Activated CD4-positive, CD25-positive, alpha-beta regulatory T cell treated with anti-CD3 and anti-CD28 coated beads, Interleukin-2, amount 50 U/mL, for 72 hours (primary cell): ENCODE measurements around the gene SETD3.

Experiments used
- DNase-seq: peaks from one replicate; pipeline ENCODE4 v3.0.0; 2021

SETD3 gene

DNA sequence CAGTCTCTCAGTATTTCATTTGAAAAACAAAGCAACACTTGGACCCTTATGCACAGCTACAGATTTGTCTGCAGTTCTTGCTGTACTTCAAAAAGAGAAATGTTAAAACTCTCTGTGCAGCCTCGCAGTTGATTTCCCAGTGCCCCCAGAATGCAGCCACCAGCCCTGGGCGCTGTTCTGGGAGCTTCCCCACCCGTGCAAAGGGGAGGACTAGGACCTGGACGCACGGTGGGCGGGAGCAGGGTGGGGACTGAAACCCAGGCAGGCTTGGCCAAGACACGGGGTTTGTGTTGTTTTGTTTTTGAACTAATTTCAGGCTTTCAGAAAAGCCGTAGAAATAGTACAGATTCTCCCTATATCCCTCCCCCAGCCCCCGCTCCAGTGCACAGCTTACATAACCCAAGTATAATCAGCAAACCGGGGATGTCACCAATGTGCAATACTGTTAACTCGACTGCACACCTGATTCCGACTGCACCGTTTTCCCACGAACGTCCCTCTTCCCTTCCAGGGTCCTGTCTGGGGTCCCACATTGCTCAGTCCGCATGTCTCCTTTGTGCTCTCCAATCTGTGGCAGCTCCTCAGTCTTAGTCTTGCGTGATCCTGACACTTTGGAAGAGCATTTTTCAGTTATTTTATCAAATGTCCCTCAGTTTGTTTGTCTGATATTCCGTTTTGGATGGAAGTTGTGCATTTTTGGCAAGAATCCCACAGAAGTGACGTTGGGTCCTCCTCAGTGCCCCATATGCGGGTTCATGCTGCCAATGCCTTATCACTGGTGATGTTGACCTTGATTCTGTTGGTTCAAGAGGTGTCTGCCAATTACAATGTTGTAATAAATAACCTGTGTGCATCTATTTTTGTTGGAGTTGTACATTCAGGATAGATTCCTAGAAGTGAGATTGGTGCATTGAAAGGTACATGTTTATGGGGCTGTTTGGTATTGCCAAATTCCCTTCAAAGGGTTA is 95.9 kb downstream of the SETD3 start:
- DNase-seq = no peak

DNA sequence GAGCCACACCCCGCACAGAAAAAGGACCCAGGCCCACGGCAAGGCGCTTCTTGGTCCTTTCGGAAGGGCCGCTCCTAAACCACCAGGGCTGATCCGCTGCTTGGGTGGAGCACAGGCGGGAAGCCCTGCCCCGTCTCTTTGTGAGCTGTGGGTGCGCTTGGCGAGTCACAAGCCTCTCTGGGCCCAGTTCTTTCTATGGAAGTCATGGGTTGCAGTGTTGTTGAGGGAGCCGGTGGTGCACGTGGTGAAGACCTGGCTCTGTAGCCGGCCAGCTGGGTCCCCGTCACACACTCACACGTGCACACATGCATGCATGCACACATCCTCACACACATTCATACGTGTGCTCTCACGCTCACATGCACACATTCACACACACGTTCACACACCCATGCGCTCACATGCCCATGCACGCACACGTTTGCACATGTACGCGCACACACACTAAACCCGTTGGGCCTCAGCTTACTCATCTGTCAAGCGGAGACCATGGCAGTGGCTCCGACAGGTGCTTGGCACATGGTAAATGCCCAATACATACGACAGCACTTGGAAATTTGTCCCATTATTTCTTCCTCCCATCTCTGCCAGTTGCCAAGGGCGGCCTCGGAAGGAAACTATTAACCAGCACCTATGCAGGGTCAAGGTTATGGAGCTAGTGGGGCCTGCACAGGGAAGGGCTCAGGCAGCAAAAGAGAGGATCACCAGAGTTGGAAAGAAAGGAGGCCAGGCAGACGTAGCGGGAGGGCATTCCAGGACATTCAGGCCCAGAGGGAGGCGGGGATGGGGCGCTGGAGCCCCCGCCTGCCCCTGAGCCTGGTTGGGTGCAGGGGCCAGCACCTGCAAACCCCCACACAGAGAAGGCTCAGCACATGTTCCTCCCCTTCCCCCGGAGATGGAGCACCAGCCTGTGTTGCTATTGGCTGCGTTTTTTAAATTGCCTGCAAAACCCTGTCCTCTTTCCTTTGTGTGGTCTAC is 96.9 kb downstream of the SETD3 start:
- DNase-seq = no peak

DNA sequence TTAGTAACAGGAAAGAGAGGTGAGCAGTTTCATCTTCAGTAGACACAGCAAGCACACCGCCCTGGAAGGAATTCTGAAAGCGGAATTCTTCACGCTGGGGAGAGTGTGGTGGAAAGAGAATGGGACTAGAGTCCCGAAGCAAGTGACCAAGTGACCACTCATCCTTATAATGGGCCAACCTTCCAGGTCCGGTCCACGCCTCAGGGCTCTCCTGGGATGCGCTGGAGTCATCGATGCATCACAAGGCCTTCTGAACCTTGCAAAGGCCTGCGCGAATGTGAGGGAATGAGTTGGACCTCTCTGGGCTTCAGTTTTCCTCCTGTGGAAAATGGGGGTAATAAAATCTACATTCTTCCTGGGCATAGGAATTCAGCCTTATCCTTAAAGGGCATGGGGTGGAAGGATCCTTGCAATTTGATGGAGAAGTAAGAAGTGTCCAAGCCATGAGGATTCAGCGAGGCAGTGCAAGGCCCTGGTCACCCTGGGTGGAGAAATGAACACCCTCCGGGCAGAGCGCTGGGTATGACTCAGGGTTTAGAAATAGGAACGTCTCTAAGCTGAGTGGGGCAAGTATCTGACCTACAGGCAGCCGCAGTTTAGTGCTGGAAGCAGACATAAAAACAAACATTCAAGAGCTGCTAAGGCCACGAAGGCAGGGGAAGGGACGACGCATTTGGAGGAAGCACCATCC is 97.7 kb downstream of the SETD3 start:
- no peak for DNase-seq

DNA sequence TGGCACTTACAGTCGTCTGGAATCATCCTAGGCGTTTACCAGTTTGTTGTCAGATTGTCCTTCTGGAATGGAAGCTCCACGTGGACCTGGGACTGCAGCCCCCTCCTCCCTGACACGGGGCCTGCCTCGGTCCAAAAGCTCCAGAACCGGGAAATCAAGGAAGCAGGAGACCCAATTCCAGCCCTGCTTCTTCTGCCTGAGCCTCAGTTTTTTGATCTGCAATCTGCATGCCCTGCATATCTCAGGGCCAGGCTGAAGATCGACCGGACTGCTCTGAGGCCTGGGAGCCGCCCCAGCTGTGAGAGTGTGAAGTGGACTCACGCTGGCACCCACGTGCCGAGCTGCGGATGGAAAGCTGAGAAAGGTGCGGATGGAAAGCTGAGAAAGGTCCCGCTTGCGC is 98.6 kb downstream of the SETD3 start:
- no peak for DNase-seq

DNA sequence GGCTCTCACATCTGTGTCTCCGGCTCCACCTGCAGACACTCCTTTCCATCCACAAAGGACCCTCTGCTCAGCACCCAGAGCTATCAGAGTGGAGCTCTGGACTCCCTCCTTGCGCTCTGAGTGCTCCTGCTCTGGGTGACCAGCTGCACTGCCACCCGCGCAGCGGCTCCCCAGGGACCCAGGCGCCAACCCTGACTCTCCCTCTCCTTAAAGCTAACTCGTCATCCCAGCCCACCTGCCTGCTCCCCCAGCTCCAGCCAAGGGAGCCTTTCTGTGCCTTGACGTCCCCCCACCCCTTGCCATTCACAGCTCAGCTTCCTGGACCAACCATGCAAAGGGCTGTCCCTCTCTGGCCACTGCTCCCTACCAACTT is 99.0 kb downstream of the SETD3 start:
- DNase-seq = no peak

DNA sequence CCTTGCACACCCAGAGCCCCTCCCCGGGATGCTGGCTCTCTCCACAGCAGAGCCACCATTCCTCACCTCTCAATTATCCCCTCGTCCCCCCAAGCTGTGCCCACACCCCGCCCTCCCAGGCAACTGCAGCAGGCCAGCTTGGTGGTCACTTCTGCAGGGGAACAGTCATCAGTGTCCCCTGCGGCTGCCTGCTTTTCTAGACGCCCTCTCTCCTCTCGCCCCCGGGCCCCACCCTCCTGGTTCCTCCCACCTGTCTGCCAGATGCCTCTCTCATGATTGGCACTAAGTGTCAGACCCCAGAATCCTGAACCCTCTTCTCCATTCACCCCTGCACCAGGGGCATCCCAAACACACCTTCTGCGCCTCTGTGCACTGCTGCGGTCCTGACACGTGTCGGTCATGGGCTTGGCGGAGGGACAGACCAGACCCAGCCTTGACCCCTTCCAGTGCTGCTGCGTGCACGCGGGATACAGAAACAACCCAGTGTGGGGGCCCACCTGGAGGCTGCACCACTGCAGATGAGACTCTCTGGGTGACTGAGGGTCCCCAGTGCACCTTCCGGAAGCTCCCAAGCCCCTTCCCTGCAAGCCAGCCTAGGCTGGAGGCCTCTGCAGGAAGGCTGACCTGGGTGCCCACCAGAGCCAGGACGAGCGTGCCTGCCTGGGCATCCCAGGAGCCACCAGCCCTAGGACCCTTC is 99.5 kb downstream of the SETD3 start:
- no peak for DNase-seq

DNA sequence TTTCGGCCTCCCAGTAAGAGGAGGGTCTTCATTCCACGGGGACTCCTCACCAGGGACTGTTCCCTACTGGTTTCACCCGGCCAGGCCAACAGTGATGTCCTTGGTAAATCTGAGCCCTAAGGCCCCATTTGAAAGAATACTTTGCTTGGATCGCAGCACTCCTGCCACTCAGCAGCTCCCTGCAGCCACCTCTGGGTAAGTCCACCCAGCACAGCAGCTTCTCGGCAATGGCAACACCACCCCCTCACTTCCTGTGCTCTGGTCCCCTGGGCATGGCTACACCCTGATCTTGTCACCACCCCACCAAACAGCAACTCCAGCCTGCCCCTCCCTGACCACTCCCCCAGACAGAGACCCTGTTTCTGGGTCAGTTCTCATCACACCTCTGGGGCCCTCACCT is 100.3 kb downstream of the SETD3 start:
- no peak for DNase-seq

DNA sequence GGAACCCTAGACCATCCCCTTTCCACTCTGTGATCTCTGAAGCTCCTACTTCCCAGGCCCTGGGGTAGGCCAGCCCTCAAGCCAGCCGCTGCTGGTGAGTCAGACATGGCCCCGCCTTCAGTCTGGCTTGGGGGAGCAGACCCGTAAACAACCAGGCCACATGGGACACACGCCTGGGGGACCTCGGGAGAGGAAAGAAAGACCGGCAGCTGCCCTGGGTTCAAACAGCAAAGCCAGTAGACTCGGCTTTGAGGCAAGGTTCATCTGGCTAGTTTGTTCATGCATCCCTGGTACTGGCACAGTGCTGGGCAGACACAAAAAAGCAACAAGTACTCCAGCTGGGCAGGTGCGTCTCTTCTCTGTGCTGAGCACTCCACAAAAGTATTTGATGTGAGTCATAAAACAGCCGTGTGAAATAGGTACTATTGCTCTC is 101.9 kb downstream of the SETD3 start:
- no peak for DNase-seq

DNA sequence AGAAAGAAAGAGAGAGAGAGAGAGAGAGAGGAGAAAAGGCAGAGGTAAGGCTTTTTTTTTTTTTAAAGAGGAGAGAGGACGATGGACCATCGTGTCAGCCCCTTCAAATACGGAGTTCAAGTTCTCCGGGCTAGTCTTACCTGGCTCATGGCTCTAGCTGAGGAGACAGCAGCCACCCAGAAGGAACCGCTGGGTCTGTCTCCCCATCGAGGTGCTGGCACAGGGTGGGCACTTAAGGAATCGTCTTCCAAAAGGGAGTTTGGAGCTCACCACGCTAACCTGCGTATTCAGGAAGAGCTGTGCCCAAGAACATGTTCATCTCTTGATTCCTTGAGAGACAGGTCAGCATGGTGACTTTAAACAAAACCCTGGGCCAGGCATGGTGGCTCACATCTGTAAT is 102.7 kb downstream of the SETD3 start:
- no peak for DNase-seq

DNA sequence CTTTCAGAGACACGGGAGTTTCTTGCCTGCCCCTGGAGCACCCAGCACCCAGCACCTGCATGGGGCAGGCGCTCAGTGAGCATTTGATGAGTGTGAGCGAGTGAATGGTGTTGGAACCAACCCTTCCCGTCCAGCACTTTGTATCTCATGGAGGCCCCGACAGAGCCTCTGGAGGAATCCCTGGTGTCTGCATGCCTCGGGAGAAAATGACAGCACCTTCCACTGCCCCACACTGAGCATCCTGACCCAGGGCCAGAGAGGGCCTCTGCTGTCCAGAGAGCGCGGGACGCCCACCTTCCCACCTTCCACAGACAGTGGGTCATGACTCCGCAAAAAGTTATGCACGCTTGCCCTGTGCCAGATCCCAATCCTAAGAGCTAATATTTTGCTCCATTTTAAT is 105.7 kb downstream of the SETD3 start:
- DNase-seq = no peak

DNA sequence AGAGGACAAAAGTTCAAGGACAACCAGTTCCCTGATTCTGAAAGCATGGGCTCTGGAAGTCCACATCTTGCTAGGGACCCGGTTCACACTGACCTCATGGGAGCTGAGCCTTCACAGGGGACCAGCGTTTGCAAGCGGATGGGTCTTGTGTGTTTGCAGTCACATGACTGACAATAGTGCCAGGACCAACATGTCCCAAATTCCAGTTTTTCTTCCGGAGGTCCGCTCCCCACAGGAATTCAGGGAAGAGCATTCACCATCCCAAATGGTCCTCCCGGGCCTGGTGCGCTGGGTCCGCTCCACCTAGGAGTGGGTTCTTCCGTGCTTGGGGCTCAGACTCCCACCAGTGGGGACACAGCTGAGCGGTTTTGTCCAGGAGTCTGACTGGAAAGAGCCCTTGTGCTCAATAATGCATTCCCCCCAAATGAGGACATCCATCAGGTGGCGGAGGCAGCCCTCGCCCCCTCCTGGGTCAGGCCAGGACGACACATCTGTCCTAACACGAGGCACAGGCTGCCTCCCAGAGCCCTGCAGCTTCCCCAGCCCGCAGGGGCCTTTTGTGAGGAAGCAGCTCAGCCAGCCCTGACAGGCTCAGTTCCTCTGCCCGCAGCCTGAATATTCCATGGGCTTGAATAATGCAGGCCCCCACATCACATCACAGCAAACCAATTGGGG is 116.9 kb downstream of the SETD3 start:
- peak; percentile 15 for DNase-seq

DNA sequence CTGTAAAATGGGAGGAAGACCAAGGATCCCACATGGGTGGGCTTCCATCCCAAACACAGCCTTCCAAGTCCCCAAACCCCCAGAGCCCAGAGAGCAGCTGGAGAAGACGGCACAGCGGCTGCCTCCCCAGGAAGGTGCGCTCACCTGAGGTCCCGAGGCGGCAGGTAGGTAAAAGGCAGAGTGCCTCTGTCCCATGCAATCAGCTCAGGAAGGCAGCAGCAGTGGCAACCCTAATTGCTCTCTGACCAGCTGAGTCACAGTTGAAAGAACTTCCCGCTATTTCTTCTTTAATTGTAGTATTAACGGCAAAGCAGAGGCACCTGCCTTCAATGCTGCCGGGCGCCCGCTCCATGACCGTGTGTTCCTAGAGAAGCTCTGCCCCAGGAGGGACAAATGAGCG is 117.6 kb downstream of the SETD3 start:
- peak; percentile 6 for DNase-seq

DNA sequence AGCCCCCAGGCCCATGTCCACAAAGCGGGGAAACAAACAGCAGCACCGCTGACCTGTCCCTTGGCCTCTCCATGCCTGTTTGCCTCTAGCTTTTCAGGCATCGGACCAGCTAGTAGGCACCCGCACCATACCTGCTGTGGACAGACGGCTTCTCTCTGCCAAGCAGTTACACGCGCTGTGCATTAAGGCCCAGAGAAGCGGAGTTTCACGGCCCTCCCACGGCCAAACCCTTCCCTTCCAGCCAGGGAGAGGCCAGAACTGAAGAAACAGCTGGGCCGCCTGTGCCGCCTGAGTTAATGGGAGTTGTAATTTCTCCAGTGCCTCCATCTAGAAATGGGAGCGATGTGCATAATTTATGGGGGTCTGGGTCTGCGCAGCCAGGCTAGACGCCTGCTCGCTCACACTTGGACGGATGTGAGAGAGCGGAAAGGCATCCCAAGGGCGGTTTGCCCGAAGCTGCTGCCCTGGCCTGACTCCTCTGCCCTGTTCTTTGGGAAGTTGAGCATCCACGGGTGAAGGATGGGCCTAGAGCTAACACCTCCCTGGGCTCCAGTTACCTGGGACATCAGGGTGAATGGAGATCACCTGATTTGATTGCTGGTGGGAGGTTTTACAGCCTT is 119.0 kb downstream of the SETD3 start:
- no peak for DNase-seq

DNA sequence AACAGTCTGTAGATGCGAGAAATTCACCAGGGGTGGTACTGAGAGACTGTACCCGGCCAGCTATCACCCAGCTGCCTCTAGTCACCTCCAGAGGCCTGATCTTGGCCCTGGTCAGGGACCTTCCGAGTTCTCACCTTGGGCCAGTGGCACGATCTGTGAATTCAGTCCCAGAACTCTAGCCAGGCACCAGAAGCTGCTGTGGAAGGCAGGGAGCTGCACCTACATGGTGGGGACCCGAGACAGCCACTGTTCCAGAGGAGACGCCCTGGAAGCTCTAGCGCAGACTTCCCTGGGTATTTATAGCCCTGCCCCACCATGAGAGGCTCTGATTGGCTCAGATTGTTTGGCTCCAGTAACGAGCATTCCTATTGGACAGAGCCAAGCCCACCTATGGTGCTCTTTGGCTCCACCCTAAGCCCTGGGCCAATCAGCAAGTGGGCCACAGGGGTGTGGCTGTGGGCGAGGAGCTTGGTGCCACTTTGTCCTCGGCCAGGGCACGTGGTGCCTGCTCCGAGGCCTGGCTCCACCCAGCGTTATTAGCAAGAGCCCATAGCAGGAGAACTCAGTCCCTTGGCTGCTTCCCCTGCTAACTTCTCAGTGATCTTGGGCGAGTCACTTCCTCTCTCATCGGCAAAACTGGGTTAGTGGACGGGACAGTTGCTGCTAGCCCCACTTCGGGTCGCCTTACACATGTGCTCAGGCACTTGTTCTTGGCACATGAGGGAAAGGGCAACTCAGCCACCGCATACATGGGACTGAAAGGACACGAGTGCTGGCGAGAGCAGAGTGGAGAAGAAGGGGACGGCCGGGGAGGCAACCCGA is 119.7 kb downstream of the SETD3 start:
- no peak for DNase-seq

DNA sequence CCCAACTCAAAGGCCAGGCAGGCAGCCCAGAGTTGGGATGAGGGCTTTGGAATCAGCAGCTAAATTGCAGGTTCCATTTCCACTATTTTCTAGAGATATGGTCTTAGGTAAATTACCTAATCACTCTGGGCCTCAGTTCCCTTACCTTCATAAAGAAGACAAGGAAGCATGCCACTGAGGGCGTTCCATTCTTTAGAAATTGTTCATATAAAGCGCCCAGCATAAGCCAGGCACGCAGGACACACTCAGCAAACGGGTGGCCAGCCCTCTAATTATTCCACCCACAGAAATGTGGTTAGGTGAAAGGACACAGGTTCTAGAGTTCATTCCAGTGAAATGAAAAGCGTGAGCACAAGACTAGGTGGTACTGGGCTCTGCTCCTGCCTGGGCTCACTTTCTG is 120.8 kb downstream of the SETD3 start:
- DNase-seq = no peak

DNA sequence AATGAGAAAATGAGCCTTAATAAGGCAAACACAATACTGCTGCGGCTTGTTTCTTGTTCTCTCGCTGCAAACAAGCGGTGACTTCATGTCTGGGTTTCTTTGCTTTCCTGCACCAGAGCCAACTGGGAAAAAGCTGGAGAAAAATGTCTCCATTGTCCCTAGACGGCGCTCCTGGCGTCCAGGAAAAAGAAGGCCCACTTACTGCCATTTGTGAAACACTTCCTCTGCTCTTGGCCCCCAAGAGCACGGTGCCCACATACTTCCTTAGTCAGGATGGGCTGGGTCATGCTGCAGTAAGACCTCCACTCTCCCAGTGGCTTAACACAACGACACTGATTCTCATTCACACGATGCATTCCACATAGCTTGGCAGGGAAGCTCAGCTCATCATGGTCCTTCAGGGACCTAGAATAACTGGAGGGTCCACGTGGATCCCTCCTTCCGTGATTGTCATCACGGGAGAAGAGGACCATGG is 122.7 kb downstream of the SETD3 start:
- DNase-seq = no peak

DNA sequence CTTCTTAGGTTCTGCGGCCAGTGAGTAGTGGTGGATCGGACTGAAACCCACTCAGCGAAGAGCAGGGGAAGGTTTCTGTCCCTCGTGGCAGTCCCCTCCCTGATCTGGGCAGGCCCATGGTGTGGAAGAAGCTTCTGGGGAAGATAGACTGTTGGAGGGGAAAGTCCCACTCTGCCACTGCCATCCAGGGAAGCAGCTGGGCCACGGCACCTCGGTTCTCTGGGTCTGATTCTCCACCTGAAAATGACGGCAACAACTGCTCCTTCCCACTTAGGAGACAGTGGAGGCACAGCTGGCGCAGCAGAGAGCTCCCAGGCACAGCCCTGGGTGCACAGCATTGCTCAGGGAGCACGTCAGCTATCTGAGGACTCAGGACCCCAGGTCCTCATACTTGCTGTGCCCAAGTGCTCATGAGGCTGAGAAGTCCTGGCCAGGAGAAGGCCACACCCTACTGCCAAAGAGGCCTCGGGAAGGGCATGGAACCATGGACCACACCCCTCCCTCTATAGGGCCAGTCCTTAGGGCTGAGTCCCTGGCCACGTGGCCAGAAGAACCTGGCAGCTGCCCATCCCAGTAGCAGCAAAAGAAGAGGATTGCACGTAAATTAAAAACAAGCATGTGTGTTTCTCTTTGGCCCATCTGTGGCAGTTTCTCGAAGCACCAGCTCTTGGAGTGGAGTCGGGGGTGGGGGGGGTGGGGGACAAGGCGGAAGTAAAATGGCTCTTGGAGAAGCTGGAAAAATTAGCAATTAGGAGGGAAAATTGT is 123.3 kb downstream of the SETD3 start:
- no peak for DNase-seq

DNA sequence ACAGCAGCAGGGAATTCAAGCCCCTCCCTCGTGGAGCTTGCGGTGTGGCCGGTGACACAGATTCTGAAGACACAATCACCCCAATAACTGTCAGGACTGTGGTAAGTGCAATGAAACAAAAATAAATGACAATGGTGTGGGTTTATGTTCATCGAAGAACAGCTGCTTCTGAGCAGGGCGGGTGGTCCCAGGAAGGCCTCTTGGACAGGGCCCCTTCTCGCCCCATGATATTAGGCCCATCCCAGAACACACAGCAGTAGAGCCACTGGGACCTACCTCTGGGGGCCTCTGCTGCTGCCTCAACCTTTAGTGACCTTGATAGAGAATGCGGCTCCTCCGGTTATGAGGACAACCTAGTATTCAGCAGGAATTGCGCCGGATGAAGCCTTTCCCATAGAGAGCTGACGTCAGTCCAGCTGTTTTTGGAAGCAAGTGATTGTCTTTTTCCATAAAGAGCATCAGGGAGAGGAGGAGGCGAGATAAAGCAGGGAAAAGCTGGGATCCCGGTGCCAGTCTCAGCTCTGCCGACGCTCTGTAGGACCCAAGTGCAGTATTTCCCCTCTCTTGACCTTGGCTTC is 124.5 kb downstream of the SETD3 start:
- DNase-seq = no peak
